ENCODE measurements around the gene CEP72. TPM values are rescaled to one million over a fixed set of nuclear protein-coding genes. Genes with fewer than 3 reads are reported as not detected.

The CEP72 gene
- polyA plus RNA-seq, 1 of the 3 experiments (the other 2 are of a cell fraction): 4.4 TPM

GRCh38 chr5:602466-603035 lies 9.6 kb upstream of the CEP72 start:
- H3K9ac ChIP-seq: no peak overlapping the region
- WGBS (ENCODE audit: low lambda C conversion rate): 71% methylated on average over 16 of the region's 17 CpGs
- H3K27me3 ChIP-seq (ENCODE audit: insufficient read depth): peaks cover 18% of the 10 kb centered on the region
- H3K27ac ChIP-seq (ENCODE audit: low read depth in 2 of 2, low read length in 1 of 2): no peak overlapping the region
- H3K4me3 ChIP-seq (ENCODE audit: low read depth in 2 of 2, low read length in 1 of 2): no peak overlapping the region
- H3K79me2 ChIP-seq (ENCODE audit: insufficient read depth): no peaks in the 10 kb centered on the region
- no peak for DNase-seq
- ChIA-PET CTCF (interaction anchor here (0.7 kb wide), 1 partner anchor 285 kb away, joined by 3 read pairs; no protein-coding TSS in a partner anchor), POLR2A (no interaction called here)
- no peaks in the 10 kb centered on the region for H3K9me3 ChIP-seq
- H3K4me1 ChIP-seq (ENCODE audit: control insufficient read depth in 1 of 2, insufficient read depth in 2 of 2, low read depth in 1 of 2, low read length in 1 of 2): no peaks in the 10 kb centered on the region
- H2AFZ ChIP-seq (ENCODE audit: low read depth): no peak overlapping the region
- H3K36me3 ChIP-seq (replicated peaks in 1 of 2; ENCODE audit: control insufficient read depth in 1 of 2, insufficient read depth in 2 of 2, low read length in 1 of 2): no peaks in the 10 kb centered on the region
- H4K20me1 ChIP-seq (ENCODE audit: insufficient read depth): no peaks in the 10 kb centered on the region
- TF ChIP-seq TCF12 (IDR thresholded peaks at IDR 0.05) (no peak), GATA2 (CRISPR knock-in tag; IDR thresholded peaks at IDR 0.05) (no peak), FOXM1 (IDR thresholded peaks at IDR 0.05; ENCODE audit: low read depth) (no peak), CHD2 (IDR thresholded peaks at IDR 0.05; ENCODE audit: low read length, partially characterized antibody) (no peak), SIN3A (IDR thresholded peaks at IDR 0.05; ENCODE audit: borderline replicate concordance, low read depth, low read length) (no peak), REST (IDR thresholded peaks at IDR 0.05; ENCODE audit: low read depth, low read length) (no peak), TEAD4 (IDR thresholded peaks at IDR 0.05; ENCODE audit: borderline replicate concordance, insufficient read depth) (no peak), RFX5 (IDR thresholded peaks at IDR 0.05; ENCODE audit: low read length) (no peak)
- no peak overlapping the region for H3K4me2 ChIP-seq
- H3F3A ChIP-seq (replicated peaks; ENCODE audit: insufficient read depth): no peaks in the 10 kb centered on the region
- no peaks in the 10 kb centered on the region for H3K9me2 ChIP-seq

GRCh38 chr5:603081-603998 lies 8.8 kb upstream of the CEP72 start:
- Histone ChIP-seq H4K20me1 (ENCODE audit: insufficient read depth) (no peaks in the 10 kb centered on the region), H2AFZ (ENCODE audit: low read depth) (no peak overlapping the region), H3K4me3 (ENCODE audit: low read depth in 2 of 2, low read length in 1 of 2) (no peak overlapping the region), H3K4me2 (no peak overlapping the region), H3K9me2 (no peaks in the 10 kb centered on the region), H3K79me2 (ENCODE audit: insufficient read depth) (no peaks in the 10 kb centered on the region), H3K27ac (ENCODE audit: low read depth in 2 of 2, low read length in 1 of 2) (no peak overlapping the region), H3K4me1 (ENCODE audit: control insufficient read depth in 1 of 2, insufficient read depth in 2 of 2, low read depth in 1 of 2, low read length in 1 of 2) (no peaks in the 10 kb centered on the region), H3K9me3 (no peaks in the 10 kb centered on the region), H3F3A (replicated peaks; ENCODE audit: insufficient read depth) (no peaks in the 10 kb centered on the region), H3K27me3 (ENCODE audit: insufficient read depth) (peaks cover 12% of the 10 kb centered on the region), H3K9ac (no peak overlapping the region), H3K36me3 (replicated peaks in 1 of 2; ENCODE audit: control insufficient read depth in 1 of 2, insufficient read depth in 2 of 2, low read length in 1 of 2) (no peaks in the 10 kb centered on the region)
- ChIA-PET POLR2A (no interaction called here), CTCF (interaction anchor here (0.7 kb wide), 1 partner anchor 286 kb away, joined by 3 read pairs; no protein-coding TSS in a partner anchor)
- no peak for DNase-seq
- WGBS (ENCODE audit: low lambda C conversion rate): 50% methylated on average over 14 of the region's 32 CpGs
- TF ChIP-seq ZBTB33 (IDR thresholded peaks at IDR 0.05; ENCODE audit: borderline replicate concordance, low read depth) (no peak), FOXJ3 (CRISPR knock-in tag; IDR thresholded peaks at IDR 0.05) (no peak), MXI1 (IDR thresholded peaks at IDR 0.05; ENCODE audit: low read depth, low read length) (no peak), NFIC (IDR thresholded peaks at IDR 0.05; ENCODE audit: borderline replicate concordance) (no peak), USF2 (IDR thresholded peaks at IDR 0.05; ENCODE audit: borderline replicate concordance, low read depth, low read length) (no peak), REST (IDR thresholded peaks at IDR 0.05; ENCODE audit: low read depth, low read length) (no peak), EP300 (IDR thresholded peaks at IDR 0.05; ENCODE audit: borderline replicate concordance in 1 of 2, low read depth in 1 of 2, low read length in 1 of 2) (no peak)

Data from SK-N-SH (cell line).